Prostate gland (tissue), 2 donors: ENCODE data around the gene KDM5A. TPM values are rescaled to one million over a fixed set of nuclear protein-coding genes. Genes with fewer than 3 reads are reported as not detected.

Experiments used
- DNase-seq: peaks from one replicate; pipeline ENCODE4 v3.0.0-alpha.2; 2019; ENCODE audit warnings: low spot score
- H3K27ac ChIP-seq, 2 donors: fragments of 200-600 bp; sonication (generic); 2 replicates each; pipeline ENCODE4 v1.5.1; 2017 to 2019
- H3K27me3 ChIP-seq: fragments of 200-600 bp; sonication (generic); replicated peaks from 2 replicates; pipeline ENCODE4 v1.5.1; 2019; ENCODE audit not compliant: insufficient read depth
- H3K36me3 ChIP-seq, 2 donors: fragments of 200-600 bp; sonication (generic); 1 replicate in 1 of 2; 2 replicates in 1 of 2; pipeline versions ENCODE4 v1.5.1 to v1.8.1; 2017 to 2019
- H3K4me1 ChIP-seq: fragments of 200-600 bp; sonication (generic); replicated peaks from 2 replicates; pipeline ENCODE4 v1.5.1; 2019
- H3K4me3 ChIP-seq, 2 donors: fragments of 200-600 bp; sonication (generic); 2 replicates each; pipeline ENCODE4 v1.5.1; 2017 to 2019
- H3K9me3 ChIP-seq: fragments of 200-600 bp; sonication (generic); 2 replicates; pipeline ENCODE4 v1.5.1; 2017
- POLR2A ChIP-seq: fragments of 450-650 bp; IDR thresholded peaks from one replicate; pipeline ENCODE4 v1.6.1; 2016; ENCODE audit warnings: antibody characterized with exemption, mild to moderate bottlenecking
- POLR2AphosphoS5 ChIP-seq: sonication (generic); formaldehyde crosslinking; IDR thresholded peaks from one replicate; pipeline ENCODE4 v1.6.1; 2017; ENCODE audit warnings: antibody characterized with exemption
- WGBS: methylation state at CpG from one replicate; pipeline ENCODE4 v1.1.5; 2018; 5-methylcytosine and 5-hydroxymethylcytosine counted together
- intact Hi-C: fragments of 100-400 bp; cut with DNase I; formaldehyde crosslinking; loops from one replicate; pipeline ENCODE4 v1.14.2; 2022
- total RNA-seq, 2 donors: library from RNA; depleted of rRNA; stranded (reverse); fragments of >200 nt; gene quantifications; one replicate each; pipeline ENCODE4 v1.1.0, GENCODE V29; 2016
- TF ChIP-seq, protein P1 (sequence below), 4 experiments: fragments of 200-600 bp in 2 of 4; fragments of 450-650 bp in 2 of 4; sonication (generic) in 2 of 4; IDR thresholded peaks; 1 replicate in 3 of 4; 2 replicates in 1 of 4; pipeline ENCODE4 v1.5.1; 2016 to 2019; ENCODE audit warnings: antibody characterized with exemption in 4 of 4, mild to moderate bottlenecking in 2 of 4, moderate library complexity in 2 of 4

The KDM5A gene
- total RNA-seq, 2 donors from 2014 or later, result 38.5 to 51.0 TPM

DNA sequence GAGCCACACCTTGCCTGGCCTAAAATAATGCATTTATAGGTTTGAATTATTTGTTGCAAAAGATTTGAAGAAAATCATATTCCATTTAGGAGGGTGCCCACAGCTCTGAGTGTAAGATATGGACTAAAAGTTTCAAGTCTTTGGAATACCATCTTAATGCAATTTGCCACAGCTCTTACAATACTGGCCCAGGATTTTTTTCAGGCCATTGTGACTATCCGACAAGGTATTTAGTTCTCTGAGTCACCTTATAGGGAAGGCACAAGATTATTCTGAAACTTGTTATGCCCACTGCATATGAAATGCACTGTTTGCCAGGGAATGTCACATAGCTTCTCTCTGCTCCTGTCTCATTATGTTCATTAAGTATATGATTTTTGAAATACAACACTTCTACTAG, 96.9 kb downstream of the KDM5A start:
- H3K9me3 ChIP-seq, result no peaks in the 10 kb centered on the region
- WGBS, result 94% methylated on average over 1 of the region's 1 CpG
- H3K4me1 ChIP-seq, result no peaks in the 10 kb centered on the region
- intact Hi-C loops, result no loop called here
- no peak for DNase-seq
- no peak overlapping the region for H3K4me3 ChIP-seq
- H3K27ac ChIP-seq, result no peak overlapping the region
- no peaks in the 10 kb centered on the region for H3K27me3 ChIP-seq
- peaks cover 3 to 12% of the 10 kb centered on the region in 2 donors for H3K36me3 ChIP-seq
- TF ChIP-seq POLR2A (no peak), POLR2AphosphoS5 (no peak)
- TF ChIP-seq, protein P1, sequence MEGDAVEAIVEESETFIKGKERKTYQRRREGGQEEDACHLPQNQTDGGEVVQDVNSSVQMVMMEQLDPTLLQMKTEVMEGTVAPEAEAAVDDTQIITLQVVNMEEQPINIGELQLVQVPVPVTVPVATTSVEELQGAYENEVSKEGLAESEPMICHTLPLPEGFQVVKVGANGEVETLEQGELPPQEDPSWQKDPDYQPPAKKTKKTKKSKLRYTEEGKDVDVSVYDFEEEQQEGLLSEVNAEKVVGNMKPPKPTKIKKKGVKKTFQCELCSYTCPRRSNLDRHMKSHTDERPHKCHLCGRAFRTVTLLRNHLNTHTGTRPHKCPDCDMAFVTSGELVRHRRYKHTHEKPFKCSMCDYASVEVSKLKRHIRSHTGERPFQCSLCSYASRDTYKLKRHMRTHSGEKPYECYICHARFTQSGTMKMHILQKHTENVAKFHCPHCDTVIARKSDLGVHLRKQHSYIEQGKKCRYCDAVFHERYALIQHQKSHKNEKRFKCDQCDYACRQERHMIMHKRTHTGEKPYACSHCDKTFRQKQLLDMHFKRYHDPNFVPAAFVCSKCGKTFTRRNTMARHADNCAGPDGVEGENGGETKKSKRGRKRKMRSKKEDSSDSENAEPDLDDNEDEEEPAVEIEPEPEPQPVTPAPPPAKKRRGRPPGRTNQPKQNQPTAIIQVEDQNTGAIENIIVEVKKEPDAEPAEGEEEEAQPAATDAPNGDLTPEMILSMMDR (IDR thresholded peaks at IDR 0.05), result no peak

- no peak overlapping the region for H3K4me3 ChIP-seq
- H3K4me1 ChIP-seq, result no peaks in the 10 kb centered on the region
- whole genome bisulfite sequencing, result 47% methylated on average over 1 of the region's 1 CpG
- H3K9me3 ChIP-seq, result no peaks in the 10 kb centered on the region
- H3K36me3 ChIP-seq, result peaks cover 3 to 12% of the 10 kb centered on the region in 2 donors
- DNase-seq, result no peak
- intact Hi-C loops, result no loop called here
- H3K27me3 ChIP-seq, result no peaks in the 10 kb centered on the region
- TF ChIP-seq POLR2A (no peak), POLR2AphosphoS5 (no peak)
- TF ChIP-seq, protein P1 (IDR thresholded peaks at IDR 0.05), result no peak
- no peak overlapping the region for H3K27ac ChIP-seq
These were observed 97.9 kb downstream of the KDM5A start for GRCh38 chr12:291153-291723.

GRCh38 chr12:288687-289086, 100.4 kb downstream of the KDM5A start:
- TF ChIP-seq POLR2A (no peak), POLR2AphosphoS5 (no peak)
- TF ChIP-seq, protein P1 (IDR thresholded peaks at IDR 0.05), result no peak
- intact Hi-C loops, result no loop called here
- no peak overlapping the region for H3K27ac ChIP-seq
- no peaks in the 10 kb centered on the region for H3K27me3 ChIP-seq
- no peaks in the 10 kb centered on the region for H3K4me1 ChIP-seq
- peaks cover 2 to 12% of the 10 kb centered on the region in 2 donors for H3K36me3 ChIP-seq
- H3K9me3 ChIP-seq, result no peaks in the 10 kb centered on the region
- DNase-seq, result no peak
- WGBS, result 79% methylated on average over 5 of the region's 5 CpGs
- no peak overlapping the region for H3K4me3 ChIP-seq

DNA sequence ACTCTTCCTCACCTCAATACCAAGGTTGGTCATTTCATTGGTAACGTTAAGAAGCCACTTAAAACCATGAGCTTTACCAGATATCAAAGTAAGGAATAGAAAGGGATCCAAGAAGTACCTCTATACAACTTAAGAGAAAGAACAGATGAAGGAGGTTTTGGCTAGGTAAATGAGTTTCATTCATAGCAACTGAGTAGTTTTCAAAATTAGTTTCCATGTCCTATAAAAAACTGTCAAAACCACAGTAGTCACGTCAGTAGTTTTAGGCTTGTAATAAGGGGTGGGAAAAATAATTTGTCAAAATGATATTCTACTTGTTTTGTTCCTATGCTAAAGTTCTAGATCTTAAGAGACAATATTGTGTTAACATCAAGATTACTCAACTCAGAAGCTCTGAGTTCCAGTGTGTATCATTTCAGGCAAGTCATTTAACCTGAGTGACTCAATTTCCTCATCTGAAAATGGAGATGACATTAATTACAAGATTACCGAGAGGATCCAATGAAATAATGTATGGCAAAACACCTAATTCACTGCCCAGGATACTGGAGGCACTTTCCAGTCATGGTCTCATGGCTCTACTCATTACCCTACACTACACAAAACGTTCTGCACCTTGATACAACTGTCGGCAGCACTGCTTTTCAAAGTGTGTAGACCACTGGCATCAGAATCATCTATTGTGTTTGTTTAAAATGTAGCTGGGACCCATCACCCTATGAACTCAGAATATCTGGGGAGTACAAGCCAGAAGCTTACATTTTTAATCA, 102.4 kb downstream of the KDM5A start:
- Histone ChIP-seq H3K4me3 (no peak overlapping the region), H3K9me3 (no peaks in the 10 kb centered on the region), H3K27ac (no peak overlapping the region), H3K27me3 (no peaks in the 10 kb centered on the region), H3K4me1 (no peaks in the 10 kb centered on the region), H3K36me3 (peaks cover 0 to 2% of the 10 kb centered on the region in 2 donors)
- DNase-seq, result no peak
- TF ChIP-seq, protein P1 (IDR thresholded peaks at IDR 0.05), result no peak
- no peak for TF ChIP-seq POLR2A
- 92% methylated on average over 5 of the region's 5 CpGs for WGBS
- intact Hi-C loops, result no loop called here

- TF ChIP-seq POLR2A (no peak), POLR2AphosphoS5 (no peak)
- TF ChIP-seq, protein P1 (IDR thresholded peaks at IDR 0.05), result no peak
- Histone ChIP-seq H3K4me3 (no peak overlapping the region), H3K4me1 (no peaks in the 10 kb centered on the region), H3K36me3 (no peaks in the 10 kb centered on the region), H3K27me3 (no peaks in the 10 kb centered on the region), H3K27ac (no peak overlapping the region), H3K9me3 (no peaks in the 10 kb centered on the region)
- WGBS, result 97% methylated on average over 5 of the region's 5 CpGs
- no peak for DNase-seq
- intact Hi-C loops, result no loop called here
These were observed 111.1 kb downstream of the KDM5A start for GRCh38 chr12:278046-278445.
